ENCODE data around the gene CRELD2. TPM values are rescaled to one million over a fixed set of nuclear protein-coding genes. Genes with fewer than 3 reads are reported as not detected.

Gene CRELD2
- total and polyA plus RNA-seq, 2 of the 4 experiments (the other 2 are of a cell fraction) = 36.2 to 70.7 TPM

GRCh38 chr22:49947296-49947622 is 28.8 kb downstream of the CRELD2 start:
- Histone ChIP-seq H3K23ac (ENCODE audit: low read depth, low read length) (no peak overlapping the region), H4K5ac (ENCODE audit: low read depth, low read length) (no peak overlapping the region), H3K79me1 (ENCODE audit: low read depth in 1 of 2, low read length in 2 of 2) (0 out of 4 replicates have a peak, but pooled peaks cover 0 to 4% of the 10 kb centered on the region in 2 experiments), H3K4me2 (ENCODE audit: low read depth, low read length) (no peak overlapping the region), H3K36me3 (ENCODE audit: control insufficient read depth, insufficient read depth, low read length) (no peaks in the 10 kb centered on the region), H2AFZ (replicated peaks; ENCODE audit: low read length, poor library complexity) (peak overlapping the region; percentile 58), H3K4ac (ENCODE audit: low read depth, low read length) (peak overlapping the region; percentile 43; the same call in 1 of the 2 replicates), H2BK120ac (ENCODE audit: low read depth, low read length) (no peak overlapping the region), H3K27ac (ENCODE audit: insufficient read depth, low read length) (no peak overlapping the region), H3K9ac (ENCODE audit: low read depth, low read length) (no peak overlapping the region), H2AK9ac (replicated peaks; ENCODE audit: low read depth, low read length, poor library complexity) (peak overlapping the region; percentile 16), H2BK20ac (ENCODE audit: low read depth, low read length) (no peak overlapping the region), H4K20me1 (ENCODE audit: insufficient read depth, low read length) (no peaks in the 10 kb centered on the region), H3K9me3 (ENCODE audit: control insufficient read depth, insufficient read depth, low read length) (no peaks in the 10 kb centered on the region), H4K91ac (ENCODE audit: insufficient read depth, low read depth, low read length) (no peak overlapping the region; the same call in 1 of the 2 replicates), H3K4me1 (ENCODE audit: control insufficient read depth, insufficient read depth, low read length) (peaks cover 17% of the 10 kb centered on the region), H3K18ac (ENCODE audit: low read depth, low read length) (no peak overlapping the region), H3K9me1 (ENCODE audit: insufficient read depth, low read length) (peaks cover 13% of the 10 kb centered on the region), H3K27me3 (ENCODE audit: control insufficient read depth, insufficient read depth, low read length) (no peaks in the 10 kb centered on the region), H4K8ac (ENCODE audit: low read depth in 2 of 2, low read length in 2 of 2) (no peak overlapping the region), H3K56ac (ENCODE audit: extremely low read depth, insufficient read depth, low read length) (no peak overlapping the region), H3K14ac (replicated peaks; ENCODE audit: low read depth, low read length) (no peak overlapping the region; the same call in 1 of the 2 replicates), H2BK15ac (ENCODE audit: low read depth, low read length) (no peak overlapping the region), H2AK5ac (ENCODE audit: low read depth, low read length) (no peak overlapping the region), H3K4me3 (ENCODE audit: insufficient read depth, low read depth, low read length) (no peak overlapping the region), H2BK5ac (ENCODE audit: low read depth, low read length, poor library complexity, severe bottlenecking) (no peak overlapping the region)
- TF ChIP-seq, protein P1, sequence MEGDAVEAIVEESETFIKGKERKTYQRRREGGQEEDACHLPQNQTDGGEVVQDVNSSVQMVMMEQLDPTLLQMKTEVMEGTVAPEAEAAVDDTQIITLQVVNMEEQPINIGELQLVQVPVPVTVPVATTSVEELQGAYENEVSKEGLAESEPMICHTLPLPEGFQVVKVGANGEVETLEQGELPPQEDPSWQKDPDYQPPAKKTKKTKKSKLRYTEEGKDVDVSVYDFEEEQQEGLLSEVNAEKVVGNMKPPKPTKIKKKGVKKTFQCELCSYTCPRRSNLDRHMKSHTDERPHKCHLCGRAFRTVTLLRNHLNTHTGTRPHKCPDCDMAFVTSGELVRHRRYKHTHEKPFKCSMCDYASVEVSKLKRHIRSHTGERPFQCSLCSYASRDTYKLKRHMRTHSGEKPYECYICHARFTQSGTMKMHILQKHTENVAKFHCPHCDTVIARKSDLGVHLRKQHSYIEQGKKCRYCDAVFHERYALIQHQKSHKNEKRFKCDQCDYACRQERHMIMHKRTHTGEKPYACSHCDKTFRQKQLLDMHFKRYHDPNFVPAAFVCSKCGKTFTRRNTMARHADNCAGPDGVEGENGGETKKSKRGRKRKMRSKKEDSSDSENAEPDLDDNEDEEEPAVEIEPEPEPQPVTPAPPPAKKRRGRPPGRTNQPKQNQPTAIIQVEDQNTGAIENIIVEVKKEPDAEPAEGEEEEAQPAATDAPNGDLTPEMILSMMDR (conservative IDR thresholded peaks at IDR 0.05; ENCODE audit: low read depth, low read length) = no peak
- TF ChIP-seq SMC3 (IDR thresholded peaks at IDR 0.05; ENCODE audit: low read depth, low read length) (no peak), FOS (IDR thresholded peaks at IDR 0.05; ENCODE audit: low read depth, low read length) (no peak)
- DNase-seq (no peak), ATAC-seq (ENCODE audit: low read depth) (no peak)
- intact Hi-C loops (cut with micrococcal nuclease) = no loop called here
- 75% methylated on average over 5 of the region's 6 CpGs; no CpG with 5 or more reads in 1 of the 2 experiments for WGBS, 2 experiments (ENCODE audit: extremely low coverage in 2 of 2, insufficient read length in 1 of 2)
- no TSS peak for BruUV-seq (replicated peaks)
- dilution Hi-C loops (cut with HindIII; ENCODE audit: low sequenced_read_pairs, unreplicated experiment) = no loop called here
- ChIA-PET POLR2A (ENCODE audit: unreplicated experiment) (no interaction called here), CTCF (no interaction called here)
- in situ Hi-C loops (cut with MboI; ENCODE audit: low sequenced_read_pairs) = no loop called here

All from IMR-90 (cell line).